Muscle of arm (tissue), 14 donors: ENCODE data around the gene PTCHD4. TPM values are rescaled to one million over a fixed set of nuclear protein-coding genes. Genes with fewer than 3 reads are reported as not detected.
"Not testable (repeated sequence)": the region's sequence is repeated elsewhere in the genome, so short reads cannot be mapped to it uniquely, and the experiment has no call there.

Experiments used
- DNase-seq: peaks from one replicate; pipeline ENCODE4 v3.0.0-alpha.2; 2013
- long read RNA-seq, 11 donors: transcript quantifications; one replicate each; lab custom pipeline, GENCODE V29; 2026
- polyA plus RNA-seq, 12 donors: library from polyadenylated mRNA; unstranded; fragments of 120-200 nt; gene quantifications; one replicate each; pipeline ENCODE4 v1.2.1, GENCODE V29; 2013; ENCODE audit not compliant: insufficient read length in 12 of 12

PTCHD4 gene
- 10 to 100 TPM in 1 of 12 donors, 1 to 10 TPM in 4, under 1 TPM in 5, not detected in 2; 0.77 to 10.9 (median 1.1) TPM for polyA plus RNA-seq
- long read RNA-seq, donor 1, partial matches to known transcripts = 0 of 1 reads
- long read RNA-seq, donor 1, other reads (novel, unspliced or antisense) = 0 of 1 reads
- long read RNA-seq, donor 2 = 0 reads
- long read RNA-seq, donor 3 = 0 reads
- long read RNA-seq, donor 4 = 0 reads
- long read RNA-seq, donor 5 = 0 reads
- long read RNA-seq, donor 6, partial matches to known transcripts = 0 of 1 reads
- long read RNA-seq, donor 6, other reads (novel, unspliced or antisense) = 0 of 1 reads
- long read RNA-seq, donor 7 = 0 reads
- long read RNA-seq, donor 8 = 0 reads
- long read RNA-seq, donor 9 = 0 reads
- long read RNA-seq, donor 10 = 0 reads
- long read RNA-seq, donor 11 = 0 reads

- DNase-seq = no peak
Measured at GRCh38 chr6:48111143-48111506, at the start of gene PTCHD4. Gene PTCHD4 (minus strand): TSS chr6:48111197. CDS start chr6:48068957, 42,240 bp downstream.

GRCh38 chr6:48151142-48151541 lies 40.1 kb upstream of the PTCHD4 start:
- DNase-seq = no peak

GRCh38 chr6:48150701-48151100 lies 39.7 kb upstream of the PTCHD4 start:
- no peak for DNase-seq

- no peak for DNase-seq
Measured at GRCh38 chr6:48147051-48147450, 36.1 kb upstream of the PTCHD4 start.

- no peak for DNase-seq
Measured at GRCh38 chr6:48144021-48144420, 33.0 kb upstream of the PTCHD4 start.

- DNase-seq = no peak
Measured at GRCh38 chr6:48141975-48142374, 31.0 kb upstream of the PTCHD4 start.

- no peak for DNase-seq
Measured at GRCh38 chr6:48139818-48140614, 29.0 kb upstream of the PTCHD4 start.

GRCh38 chr6:48136856-48137255 lies 25.9 kb upstream of the PTCHD4 start:
- no peak for DNase-seq

- no peak for DNase-seq
Measured at GRCh38 chr6:48135323-48136084, 24.5 kb upstream of the PTCHD4 start.

- DNase-seq = no peak
Measured at GRCh38 chr6:48134246-48134645, 23.2 kb upstream of the PTCHD4 start.

- no peak for DNase-seq
Measured at GRCh38 chr6:48123601-48124000, 12.6 kb upstream of the PTCHD4 start.

GRCh38 chr6:48121983-48122749 lies 11.2 kb upstream of the PTCHD4 start:
- not testable (repeated sequence) for DNase-seq

GRCh38 chr6:48116699-48117645 lies 6.0 kb upstream of the PTCHD4 start:
- DNase-seq = no peak

- no peak for DNase-seq
Measured at GRCh38 chr6:48113130-48113529, 2.1 kb upstream of the PTCHD4 start.

GRCh38 chr6:48111575-48111974 lies 578 bp upstream of the PTCHD4 start:
- DNase-seq = no peak

GRCh38 chr6:48110436-48111142 lies 408 bp downstream of the PTCHD4 start:
- no peak for DNase-seq

GRCh38 chr6:48109944-48110343 lies 1.1 kb downstream of the PTCHD4 start:
- DNase-seq = no peak

- not testable (repeated sequence) for DNase-seq
Measured at GRCh38 chr6:48102476-48103195, 8.4 kb downstream of the PTCHD4 start.

GRCh38 chr6:48101290-48101689 lies 9.7 kb downstream of the PTCHD4 start:
- no peak for DNase-seq
